HG02840 (cell line): Measurements from ENCODE around the gene CTIF.
"Not testable (repeated sequence)": the region's sequence is repeated elsewhere in the genome, so short reads cannot be mapped to it uniquely, and the experiment has no call there.

Source experiments
- ATAC-seq: cut with Tn5 transposase; IDR thresholded peaks from one replicate; pipeline ENCODE4 v1.9.1; 2021; ENCODE audit warnings: mild to moderate bottlenecking, moderate library complexity, moderate number of reproducible peaks; ENCODE audit not compliant: unreplicated experiment, low FRiP score

CTIF gene

DNA sequence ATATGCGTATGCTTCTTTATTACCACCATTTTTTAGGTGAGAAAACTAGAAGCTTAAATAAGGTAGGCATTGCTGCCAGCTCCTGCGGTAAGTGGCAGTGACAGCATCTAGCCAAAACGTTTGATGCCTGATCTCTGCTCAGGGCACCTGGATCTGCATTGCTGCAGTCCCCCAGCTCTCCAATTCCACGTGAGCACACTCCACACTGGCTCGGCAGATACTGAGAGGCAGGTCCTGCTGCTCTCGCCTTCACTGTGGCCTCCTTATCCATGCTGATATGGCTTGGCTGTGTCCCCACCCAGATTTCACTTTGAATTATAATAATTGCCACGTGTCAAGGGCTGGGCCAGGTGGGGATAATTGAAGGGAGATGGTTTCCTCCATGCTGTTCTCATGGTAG lies 160.9 kb downstream of the CTIF start:
- no peak for ATAC-seq

DNA sequence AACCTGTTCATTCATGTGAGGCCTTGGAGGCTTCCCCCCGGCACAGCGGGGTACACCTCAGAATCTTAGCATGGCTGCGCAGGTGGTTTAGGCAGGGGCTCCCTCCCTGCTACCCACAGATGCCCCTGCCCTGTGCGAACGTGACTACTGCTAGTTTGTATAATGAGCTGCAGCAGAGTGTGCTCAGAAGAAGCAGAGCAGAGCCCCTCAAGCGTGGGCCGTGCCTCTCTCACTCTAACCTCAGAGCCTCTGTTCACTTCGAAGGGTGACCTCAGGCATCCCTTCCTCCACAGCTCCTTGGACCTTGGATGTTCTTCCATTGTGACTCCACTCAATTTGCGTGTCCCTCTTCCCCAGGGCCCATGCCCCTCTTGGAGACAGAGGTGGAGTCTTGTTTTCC lies 161.6 kb downstream of the CTIF start:
- ATAC-seq = no peak

DNA sequence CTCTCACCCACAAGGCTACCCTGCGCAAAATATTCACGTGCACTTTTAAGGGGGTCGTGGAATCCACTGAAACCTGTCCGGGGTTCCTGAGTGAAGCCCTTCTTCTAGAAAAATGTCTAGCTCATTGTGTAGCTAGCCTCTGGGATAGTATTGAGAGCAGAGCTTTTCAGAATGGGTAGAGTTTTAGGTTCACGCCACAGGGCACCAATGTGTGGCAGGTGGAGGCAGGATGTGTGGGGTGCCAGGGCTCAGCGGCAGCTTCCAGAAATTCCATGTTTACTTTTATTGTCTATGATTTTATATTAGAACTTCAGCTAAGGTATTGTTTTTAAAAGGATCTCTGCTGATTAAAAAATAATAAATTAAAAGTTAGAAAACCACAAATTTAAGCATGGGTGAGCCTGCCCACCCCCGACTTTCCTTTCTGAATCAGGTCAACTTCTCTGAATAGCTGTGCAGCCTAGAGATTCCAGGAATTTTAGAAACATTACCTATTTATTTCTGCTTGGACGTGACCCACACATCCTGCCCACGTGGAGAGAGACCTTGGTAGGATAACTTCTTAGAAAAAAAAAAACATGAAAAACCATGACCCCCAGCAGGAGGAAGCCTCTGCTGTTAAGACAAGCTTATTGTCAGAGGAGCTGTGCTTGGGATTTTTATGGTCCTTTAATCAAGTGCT lies 163.7 kb downstream of the CTIF start:
- no peak for ATAC-seq

DNA sequence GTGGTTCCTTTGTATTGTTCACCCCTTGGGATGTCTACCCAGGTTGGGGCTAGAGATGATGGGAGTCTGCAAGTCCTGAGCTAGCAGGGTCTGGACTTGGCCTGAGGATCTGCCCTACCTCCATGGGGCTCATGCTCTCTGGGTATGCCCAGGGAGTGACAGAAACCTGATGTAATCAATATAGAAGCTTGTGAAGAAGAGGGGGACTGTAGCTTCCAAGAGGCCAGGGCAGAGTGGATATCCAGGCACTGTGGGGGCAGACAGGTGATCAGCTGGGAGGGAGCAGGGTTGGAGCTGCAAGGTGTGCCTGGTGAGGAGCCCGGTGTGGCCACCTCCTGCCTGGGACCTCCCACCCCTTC lies 164.2 kb downstream of the CTIF start:
- ATAC-seq = no peak

DNA sequence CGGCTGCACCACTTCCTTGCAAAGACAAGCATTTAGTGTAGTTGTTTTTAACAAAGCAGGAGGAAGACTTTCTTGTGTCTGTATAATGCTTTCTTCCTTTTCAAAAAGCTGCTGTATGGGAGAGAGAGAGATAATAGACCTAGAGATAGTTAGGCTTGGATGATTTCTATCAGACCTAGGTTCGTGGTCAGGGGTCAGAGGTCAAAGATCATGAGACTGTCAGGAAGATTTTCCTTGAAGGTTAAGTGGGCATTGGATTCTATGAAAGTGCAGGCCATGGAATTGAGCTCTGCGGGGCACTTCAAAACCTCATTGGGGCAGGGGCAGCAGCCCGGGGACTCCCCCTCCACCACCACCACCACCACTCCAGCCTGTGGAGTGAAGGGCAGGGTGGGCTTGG lies 164.6 kb downstream of the CTIF start:
- no peak for ATAC-seq

DNA sequence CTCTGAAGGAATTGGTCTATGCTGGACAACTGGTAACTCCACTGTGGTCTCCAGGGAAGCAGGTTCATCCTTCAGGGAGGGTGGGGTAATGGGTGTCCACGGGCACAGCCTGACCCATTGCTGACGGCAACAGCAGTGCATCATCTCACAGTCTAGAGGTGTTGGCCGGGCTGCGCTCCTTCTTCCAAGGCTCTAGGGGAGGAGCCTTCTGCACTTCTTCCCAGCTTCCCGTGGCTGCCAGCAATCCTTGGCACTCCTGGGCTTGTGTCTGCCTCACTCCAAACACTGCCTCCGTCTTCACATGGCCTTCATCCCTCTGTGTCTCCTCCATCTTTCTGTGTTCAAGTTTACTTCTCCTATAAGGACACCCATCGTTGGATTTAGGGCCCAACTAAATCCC lies 166.2 kb downstream of the CTIF start:
- no peak for ATAC-seq

DNA sequence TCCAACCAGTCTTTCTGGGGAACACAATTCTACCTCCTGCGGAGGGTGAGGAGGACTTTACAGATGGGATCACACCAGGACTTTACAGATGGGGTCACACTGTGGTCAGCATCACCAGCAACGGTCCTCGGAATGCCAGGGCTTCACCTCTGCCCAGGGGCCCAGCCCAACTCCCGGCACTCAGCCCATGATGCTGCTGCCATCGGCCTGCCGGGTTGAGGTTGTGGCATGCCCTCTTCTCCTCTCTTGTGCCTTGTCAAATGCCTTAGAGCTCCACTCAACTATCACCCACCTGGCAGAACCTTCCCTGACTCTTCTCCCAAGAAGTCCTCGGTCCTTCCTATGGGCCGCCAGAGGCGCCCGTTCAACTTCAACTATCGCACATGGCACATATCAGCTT lies 166.7 kb downstream of the CTIF start:
- no peak for ATAC-seq

DNA sequence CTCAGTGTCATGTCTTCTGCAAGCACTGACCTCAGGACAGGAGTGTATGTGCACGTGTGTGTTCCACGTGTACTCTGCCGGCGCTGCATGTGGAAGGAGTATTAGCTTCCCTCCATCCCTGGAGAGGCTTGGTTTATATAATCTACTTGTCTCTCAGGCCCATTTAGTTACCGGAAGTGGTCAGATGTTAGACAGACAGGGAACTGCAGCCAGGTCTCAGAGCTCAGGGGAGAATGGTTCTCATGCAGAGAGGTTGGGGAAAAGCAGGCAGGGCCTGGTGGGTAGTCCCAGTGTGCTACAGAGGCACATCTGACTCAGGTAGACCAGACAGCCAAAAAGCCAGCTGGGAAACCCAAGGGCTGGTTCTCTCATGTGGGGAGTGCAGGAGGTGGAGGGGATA lies 167.9 kb downstream of the CTIF start:
- no peak for ATAC-seq

DNA sequence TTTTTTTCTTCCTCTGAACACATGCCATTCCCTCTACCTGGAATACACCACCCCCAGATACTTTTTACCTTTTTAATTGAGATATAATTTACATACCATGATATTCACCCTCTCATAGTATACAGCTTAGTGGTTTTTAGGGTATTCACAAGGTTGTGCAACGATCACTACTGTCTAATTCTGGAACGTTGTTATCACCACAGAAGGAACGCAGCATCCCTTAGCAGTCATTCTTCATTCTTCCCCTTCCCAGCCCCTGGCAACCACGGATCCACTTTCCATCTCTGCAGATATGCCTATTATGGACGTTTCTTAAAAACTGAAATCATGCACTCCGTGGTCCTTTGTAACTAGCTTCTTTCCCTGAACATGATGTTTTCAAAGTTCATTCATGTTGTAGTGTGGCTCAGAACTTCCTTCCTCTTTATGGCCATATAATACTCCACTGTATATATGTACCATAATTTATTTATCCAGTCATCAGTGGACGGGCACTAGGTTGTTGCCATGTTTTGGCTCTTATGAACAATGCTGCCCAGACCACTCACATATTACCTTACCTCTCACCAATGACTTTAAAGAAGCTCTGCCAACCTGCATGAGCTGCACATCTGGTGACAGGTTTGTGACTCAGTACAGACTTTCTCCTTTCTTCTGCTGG lies 168.9 kb downstream of the CTIF start:
- no peak for ATAC-seq

DNA sequence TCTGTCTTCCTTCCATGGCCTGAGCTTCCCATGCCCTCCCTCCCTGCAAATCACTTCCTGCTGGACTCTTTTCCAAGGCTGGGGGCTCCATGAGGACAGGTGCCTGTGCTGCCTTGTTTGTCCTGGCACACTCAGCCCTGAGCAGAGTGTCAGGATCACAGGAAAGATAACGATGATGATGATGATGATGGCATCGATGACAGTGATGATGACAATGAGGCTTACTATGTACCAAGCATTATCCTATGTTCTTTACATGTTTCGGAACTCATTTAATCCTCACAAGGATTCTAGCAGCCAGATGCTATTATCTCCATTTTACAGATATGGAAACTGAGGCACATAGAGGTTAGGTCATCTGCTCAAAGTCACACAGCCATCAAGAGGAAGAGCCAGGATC lies 170.0 kb downstream of the CTIF start:
- ATAC-seq = no peak

DNA sequence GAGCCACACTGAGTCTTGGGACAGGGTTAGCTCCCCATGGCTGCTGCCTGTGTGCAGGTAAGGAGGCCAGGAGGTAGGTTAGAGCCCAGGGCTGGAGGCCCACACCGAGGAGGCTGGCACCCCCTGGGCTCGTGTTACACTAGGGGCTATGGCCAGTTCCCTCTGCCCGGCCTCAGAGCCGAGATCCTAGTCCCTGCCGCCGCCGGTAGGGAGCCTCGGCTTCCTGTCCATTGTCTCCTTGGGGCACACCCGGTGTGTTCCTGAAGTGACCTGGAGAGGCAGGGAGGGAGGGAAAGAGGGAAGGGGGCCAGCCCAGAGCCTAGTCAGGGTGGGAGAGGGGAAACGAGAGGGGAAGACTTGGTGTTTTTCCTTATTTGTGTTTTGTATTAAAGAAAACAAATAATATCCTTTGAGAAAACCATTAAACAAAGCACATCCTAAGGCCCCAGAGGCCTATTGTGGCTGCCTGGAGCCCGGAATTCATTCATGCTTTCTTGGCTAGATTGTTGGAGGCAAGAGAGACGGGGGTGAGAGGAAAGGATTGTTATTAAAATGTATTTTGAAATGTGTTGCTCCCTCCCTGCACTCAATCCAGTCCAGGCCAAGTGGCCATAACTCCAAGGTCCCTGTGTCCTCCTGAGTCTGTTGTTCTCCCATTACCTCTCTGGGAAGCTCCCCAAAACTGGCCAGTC lies 170.7 kb downstream of the CTIF start:
- ATAC-seq = no peak

DNA sequence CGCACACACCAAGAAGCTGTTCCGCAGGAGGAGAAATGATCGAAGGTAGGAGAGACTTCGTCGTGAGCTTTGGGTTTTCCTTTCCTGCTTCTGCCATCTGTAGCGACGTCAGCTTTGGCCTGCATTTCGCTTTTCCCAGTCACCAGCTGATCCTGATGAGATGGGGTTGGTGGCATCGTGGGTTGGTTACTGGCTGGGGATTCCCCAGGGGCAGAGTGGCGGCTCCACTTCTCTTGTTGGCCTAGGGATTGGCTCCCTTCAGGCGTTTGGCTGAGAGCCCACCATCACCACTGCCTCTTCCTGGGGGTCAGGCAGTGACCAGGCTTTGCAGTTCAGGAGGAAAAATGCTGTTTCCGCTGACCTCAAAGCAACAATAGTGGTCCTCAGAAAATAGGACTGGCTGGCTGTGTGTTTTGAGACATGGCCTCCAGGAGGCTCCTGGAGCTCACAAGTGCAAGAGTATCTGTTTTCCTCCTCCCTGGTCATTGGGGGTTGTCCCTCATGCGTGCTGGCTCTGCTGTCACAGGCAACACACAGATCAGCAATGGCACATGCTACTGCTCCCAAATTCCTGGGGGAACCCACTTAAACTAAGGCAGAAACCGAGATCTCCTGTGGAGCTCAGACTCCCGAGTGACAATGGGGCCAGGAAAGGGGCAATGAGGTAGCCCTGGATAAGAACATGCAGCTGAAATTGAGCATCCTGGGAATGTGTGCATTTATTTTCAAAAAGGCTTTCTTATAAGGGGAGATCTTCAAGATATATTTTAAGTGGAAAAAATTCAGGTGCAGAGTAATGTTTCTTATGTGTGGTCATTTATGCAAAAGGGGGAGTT lies 173.0 kb downstream of the CTIF start:
- no peak for ATAC-seq

DNA sequence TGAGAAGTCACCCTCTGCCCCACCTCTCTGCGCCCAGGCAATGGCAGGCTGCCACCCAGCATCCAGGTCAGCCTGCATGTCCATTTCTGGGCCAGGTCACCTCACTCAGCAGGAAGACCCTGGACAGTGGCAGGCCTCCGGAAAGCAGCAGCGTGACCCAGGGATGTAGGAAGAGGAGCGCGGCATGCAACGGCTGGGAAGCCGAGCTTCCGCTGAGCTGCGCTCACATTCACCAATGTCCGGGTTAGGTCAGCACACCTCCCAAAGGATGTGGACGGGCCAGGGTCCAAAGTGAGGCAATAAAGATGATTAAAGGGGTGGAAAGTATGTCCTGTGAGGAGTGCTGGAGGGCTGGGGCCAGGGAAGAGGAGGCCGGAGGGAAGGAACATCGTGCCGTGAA lies 174.5 kb downstream of the CTIF start:
- ATAC-seq = no peak

DNA sequence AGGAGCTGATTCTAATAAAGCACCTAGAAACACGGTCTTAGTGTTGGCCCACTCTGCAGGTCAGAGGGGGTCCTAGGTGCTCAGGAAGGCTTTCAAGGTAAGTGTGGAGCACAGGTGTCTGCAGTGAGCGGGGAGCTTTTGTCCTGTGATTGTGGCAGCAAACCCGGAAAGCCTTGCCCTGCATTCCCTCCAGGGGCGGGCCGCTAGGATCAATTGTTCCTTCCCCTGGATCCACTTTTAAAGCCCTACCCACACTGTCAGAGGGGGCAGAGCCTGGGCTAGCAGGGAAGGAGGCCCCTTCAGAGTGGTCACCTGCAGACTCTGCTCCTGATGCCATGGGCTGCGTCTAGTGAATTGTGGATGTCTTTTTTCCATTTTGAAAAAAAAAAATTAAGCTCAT lies 176.0 kb downstream of the CTIF start:
- no peak for ATAC-seq

DNA sequence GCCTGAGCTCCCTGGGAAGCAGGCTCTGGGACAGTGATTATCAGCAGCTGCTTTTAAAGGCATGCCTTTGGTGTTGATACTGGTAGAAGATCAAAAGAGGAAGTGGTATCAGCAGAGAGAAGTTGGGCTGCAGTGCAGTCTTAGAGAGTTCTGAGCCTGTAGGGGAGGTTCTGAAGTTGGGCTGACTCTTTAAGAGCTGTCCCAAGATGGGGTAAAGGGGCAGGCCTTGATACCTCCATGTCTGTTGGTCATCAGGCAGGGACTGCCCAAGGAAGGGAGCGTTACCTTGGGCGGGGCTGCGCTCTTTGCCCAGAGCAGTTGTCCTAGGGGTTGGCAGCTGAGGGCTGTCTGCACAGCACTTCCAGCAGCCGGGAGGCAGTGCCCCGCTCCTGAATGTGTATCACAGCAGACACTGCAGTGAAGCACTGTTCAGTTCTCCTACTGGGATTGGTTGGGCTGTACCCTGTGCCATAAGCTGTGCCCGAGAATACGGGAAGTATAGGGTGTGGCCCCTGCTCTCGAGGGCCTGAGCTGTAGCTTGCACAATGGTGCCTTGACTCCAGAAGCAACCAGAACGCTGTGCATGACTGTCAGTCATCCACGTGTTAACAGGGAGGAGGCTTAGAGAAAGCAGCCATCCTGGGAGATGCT lies 177.0 kb downstream of the CTIF start:
- ATAC-seq = no peak

DNA sequence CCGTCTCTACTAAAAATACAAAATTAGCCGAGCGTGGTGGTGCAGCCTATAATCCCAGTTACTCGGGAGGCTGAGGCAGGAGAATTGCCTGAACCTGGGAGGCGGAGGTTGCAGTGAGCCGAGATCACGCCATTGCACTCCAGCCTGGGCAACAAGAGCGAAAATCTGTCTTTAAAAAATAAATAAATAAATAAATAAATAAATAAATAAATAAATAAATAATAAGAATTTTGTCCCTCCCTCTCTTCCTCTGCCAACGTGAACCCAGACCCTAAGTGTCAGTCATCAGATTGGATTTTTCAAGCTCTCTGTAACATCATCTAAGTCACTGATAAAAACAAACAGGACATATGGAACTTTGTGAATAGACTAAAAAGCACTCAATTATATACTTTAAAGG lies 178.4 kb downstream of the CTIF start:
- ATAC-seq = not testable (repeated sequence)

DNA sequence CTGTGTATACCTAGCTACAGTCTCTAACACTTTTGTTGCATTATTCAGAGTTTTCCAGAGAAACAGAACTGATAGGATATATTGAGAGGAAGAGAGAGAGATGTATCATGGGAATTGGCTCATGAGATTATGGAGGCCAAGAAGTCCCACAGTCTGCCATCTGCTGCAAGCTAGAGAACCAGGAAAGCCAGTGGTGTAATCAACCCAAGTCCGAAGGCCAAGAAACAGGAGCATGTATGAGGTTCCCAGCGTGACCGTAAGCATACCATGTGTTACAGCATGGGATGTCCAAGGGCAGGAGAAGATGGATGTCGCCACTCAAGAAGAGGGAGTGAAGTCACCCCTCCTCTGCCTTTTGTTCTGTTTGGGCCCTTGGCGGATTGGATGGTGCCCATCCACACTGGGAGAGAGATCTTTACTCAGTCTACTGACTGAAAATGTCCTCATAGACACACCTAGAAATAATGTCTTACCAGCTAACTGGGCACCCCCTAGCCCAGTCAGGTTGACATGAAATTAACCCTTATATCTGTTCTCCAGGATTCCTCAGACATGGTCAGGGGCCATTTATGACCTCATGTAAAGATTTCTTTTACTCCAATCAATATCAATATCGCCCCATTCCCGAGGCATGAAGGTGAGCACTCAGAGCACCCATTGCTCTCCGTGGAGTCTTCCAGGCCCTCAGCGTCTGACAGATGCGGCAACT lies 179.6 kb downstream of the CTIF start:
- no peak for ATAC-seq

DNA sequence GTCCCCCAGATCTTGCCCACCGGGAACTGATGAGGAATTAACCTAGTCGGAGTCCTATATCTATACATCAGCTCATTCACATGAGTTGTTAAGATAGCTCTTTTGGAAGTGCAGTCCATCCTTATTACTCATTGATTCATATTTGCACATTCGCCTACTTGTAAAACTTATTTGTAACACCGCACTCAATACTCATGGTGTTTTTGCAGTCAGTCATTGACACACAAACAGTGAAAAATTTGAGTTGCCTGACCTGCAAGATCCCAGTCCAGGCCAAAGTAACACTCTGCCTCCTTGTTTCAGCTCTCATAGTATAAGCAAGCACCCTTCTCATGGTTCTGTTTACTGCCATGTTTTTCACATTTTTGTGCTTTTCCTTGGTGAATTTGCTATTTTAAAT lies 180.6 kb downstream of the CTIF start:
- no peak for ATAC-seq

DNA sequence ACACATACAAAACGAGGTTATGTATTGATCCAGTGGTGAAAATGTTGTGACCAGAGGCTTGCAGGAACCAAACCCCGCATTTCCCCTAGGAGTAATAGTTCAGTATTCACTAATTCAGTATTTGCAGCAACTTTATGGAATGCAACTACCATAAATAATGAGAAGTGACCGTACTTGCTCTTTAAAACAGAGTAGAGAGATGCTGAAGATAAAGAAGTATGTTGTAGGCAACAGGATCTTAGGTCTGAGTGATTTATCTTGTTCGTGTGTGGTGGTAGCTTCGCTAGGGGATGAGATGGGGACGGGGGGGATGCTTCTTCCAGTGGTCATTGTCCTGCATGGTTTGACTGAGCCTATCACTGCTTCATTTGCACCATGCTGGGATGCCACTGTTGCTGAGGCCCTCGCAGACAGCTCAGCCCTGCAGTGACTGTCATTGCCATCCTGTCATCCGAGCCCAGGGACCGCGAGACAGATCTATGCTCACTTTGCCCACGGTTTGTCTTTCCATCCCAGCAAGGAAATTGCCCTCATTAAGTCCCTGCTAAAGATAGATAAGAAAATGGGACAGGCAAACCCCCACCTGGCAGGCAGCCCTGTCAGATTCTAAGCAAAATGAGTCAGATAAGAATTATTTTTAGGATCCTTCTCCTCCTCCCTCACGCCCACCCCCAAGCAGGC lies 181.3 kb downstream of the CTIF start:
- ATAC-seq = no peak

DNA sequence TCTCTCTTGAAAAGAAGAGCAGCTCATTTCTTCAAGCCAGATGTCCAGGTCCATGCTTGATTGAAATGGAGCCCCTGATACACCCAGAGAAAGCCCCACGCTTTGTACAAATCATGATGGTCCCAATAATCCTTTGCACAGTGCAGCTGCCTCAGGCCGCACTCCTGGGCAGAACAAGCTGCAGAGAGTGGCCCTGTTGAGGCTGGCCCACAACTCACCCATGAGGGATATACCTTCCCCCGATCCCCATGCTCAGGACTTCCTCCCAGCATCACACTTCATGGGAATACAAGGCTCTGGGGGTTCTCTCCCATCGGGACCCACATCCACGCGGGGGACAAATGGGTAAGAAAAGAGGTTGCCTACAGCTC lies 181.8 kb downstream of the CTIF start:
- no peak for ATAC-seq
